Right forelimb (tissue), 1 donor: ENCODE measurements around the gene NXPH2.

Experiments
- DNase-seq: peaks from one replicate; pipeline ENCODE4 v3.0.0-alpha.2; 2018

Gene NXPH2

DNA sequence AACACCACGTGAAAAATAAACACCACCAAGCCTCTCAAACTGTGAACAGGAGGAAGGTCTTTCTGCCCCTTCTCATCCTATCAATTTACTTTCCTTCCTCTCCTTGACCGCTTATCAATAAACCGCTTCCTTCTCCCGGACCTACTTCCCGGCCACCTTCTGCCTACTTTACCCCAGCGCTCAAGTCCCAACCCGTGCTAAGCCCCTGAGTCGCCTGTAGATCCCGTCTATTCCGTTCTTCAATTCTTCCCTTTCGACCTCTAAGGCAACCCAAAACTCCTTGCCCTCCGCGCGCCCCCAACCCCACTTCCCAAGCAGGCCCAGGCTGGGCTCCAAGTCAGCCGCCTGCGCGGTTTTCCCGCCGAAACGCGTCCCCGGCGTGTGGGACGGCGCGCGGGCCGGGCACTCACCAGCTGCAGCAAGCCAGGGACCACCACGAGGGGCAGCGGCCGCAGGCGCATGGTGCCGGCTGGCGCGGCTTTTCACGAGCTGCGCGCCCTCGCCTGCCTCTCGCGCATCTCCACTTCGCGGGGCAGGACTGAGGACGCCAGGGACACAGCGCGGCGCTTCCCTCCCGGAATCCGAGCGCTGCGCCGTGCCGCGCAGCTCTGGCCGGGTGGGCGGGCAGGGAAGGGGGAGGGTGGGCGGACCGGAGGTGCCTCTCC is at the start of gene NXPH2:
Gene NXPH2 (minus strand): TSS at position 610 of the 665 bp plus-strand sequence. CDS start 149 bp downstream, at position 461.
- DNase-seq = peak; percentile 74

DNA sequence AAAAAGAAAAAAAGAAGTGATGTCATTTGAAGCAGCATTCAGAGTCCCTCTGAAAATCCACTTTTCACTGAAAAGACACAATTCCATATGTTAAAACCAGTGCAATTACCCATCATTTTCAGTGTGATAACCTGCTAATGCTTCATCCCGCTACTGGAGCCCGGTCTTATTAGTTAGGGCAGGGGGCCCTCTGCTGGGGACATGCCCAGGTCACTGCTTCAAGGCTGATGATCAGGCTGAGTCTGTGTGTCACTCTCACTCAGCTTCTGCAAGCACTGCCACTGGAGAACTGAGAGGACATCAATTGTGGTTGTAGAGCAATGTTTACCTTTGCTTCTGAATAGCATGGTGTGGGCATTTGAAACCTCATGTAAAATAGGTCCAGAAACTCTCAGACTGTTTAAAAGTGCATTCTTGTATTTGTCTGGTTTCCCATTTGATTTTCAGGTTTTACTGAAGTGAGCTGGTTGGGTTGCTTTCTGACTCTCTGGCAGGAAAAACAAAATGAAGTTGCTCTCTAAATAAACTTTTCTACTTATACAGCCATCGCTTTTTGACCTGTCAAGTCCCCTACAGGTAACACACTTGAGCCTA is 49.2 kb upstream of the NXPH2 start:
- no peak for DNase-seq

GRCh38 chr2:138827426-138828054 is 47.4 kb upstream of the NXPH2 start:
- no peak for DNase-seq

GRCh38 chr2:138823666-138824065 is 43.5 kb upstream of the NXPH2 start:
- DNase-seq = no peak

- no peak for DNase-seq
Measured at GRCh38 chr2:138819964-138820363, 39.8 kb upstream of the NXPH2 start.

DNA sequence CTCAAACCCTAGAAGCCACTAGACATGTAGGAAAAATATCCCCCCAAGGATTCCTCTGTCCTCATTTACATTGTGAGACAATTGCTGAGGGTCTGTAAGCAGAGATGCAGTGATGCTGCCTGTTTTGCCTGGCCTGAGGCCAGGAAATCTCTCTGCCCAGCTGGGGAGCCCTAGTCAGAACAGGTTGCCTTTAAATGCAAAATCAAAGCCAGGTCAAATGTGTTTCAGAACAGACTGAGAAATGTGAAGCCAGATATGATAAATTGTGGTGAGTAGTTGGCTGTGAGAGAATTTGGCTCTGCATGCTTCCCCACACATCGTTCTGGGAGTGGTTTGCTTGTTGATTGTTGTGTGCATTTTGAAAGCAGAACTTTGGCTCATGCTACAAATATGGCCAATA is 38.4 kb upstream of the NXPH2 start:
- DNase-seq = no peak

GRCh38 chr2:138814123-138814898 is 34.1 kb upstream of the NXPH2 start:
- DNase-seq = no peak

- no peak for DNase-seq
Measured at GRCh38 chr2:138811431-138811830, 31.2 kb upstream of the NXPH2 start.

- DNase-seq = no peak
Measured at GRCh38 chr2:138794724-138795123, 14.5 kb upstream of the NXPH2 start.

- DNase-seq = no peak
Measured at GRCh38 chr2:138787053-138787666, 7.0 kb upstream of the NXPH2 start.

- DNase-seq = no peak
Measured at GRCh38 chr2:138782383-138782782, 2.2 kb upstream of the NXPH2 start.

DNA sequence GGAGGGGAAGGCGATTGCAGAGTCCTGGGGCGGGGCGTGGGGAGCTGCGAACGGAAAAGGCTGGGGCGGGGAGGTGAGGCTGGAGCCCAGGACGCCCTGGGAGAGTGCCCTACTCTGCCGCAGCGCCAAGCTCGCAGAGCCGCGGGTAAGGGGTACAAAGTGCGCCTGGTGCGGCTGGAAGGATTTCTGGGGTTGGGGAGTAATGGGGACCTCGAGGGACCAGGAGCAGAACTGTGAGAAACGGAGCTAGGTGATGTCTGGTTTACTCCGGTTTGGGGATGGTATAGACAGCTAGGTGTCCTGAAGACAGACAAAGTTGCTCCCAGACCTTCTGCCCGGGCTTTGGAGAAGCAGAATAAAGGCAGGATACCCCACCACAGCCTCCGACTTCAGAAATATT is 718 bp upstream of the NXPH2 start:
- no peak for DNase-seq

DNA sequence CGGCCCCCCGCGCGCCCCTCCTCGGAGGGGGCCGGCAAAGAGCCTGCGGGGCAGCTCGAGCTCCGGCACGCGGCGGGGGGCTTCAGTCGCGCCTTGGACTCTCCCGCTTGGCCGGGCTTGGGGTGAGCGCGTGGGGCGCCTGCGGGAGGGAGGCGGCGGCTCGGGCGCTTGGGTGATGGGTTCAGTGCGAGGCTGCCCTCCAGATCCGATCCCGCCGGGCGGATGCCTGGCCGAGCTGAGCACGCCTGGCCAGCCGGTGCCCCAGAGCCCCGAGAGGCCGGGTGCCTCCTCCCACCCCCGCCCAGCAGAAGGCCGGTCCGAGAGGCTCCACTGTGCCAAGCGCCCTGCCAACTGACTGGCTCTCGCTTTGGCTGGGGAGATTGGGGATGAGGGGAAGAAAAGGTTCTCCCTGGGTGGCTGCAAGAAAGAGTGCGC is 273 bp upstream of the NXPH2 start:
- DNase-seq = peak; percentile 51

GRCh38 chr2:138779406-138779780 is 797 bp downstream of the NXPH2 start:
- DNase-seq = peak; percentile 61

DNA sequence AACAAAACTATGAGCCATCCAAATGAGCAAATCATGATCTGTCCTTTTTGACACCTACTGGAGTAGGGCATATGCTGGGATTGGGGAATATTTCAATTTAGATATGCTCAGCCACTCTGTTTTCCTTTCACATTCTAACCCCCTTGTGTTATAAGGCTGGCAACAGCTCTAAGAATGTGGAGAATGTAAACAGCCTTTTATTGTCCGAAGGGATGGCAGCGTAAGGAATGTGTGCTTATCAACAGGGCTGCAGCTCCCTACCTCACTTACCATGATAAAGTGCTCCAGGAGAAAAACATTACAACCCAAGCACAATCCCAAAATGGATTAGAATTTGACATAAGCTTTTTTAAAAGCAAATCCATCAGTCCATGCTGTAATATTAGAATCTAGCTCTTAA is 2.2 kb downstream of the NXPH2 start:
- DNase-seq = no peak

DNA sequence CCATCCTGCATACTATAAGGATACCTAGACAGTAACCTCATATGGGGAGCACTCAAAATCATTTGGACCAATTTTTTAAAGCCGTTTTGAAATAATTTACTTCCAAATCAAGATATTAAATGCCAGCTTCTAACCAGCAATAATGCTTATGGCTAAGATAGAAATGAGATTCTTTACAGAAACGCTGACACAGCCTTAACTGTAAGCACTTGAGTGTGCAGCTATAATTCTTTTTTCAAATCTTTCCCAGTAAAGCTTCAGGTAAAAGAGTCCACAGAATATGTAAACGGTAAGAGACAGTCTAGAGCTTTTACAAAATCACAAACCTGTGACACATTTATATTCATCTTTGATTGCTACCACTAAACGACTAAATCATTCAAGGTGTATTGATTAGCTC is 4.5 kb downstream of the NXPH2 start:
- no peak for DNase-seq

DNA sequence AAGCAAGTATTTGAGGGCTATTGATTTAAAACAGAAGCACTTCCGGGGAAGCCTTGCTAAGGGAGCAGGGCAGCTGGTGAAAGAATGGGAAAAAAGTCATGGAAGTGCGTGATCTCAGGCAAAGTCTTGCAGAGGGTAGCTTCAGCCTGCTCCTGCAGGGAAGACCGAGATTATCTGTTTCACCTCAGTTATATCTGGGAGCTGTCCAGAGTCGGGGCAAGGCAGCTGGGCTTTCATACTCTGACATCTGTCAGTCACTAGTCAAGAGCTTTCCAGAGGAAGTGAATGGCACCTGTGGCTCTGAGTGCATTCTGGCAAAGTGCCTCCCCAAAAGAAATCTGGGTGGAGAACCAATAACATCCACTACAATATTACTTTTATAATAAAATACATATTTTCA is 8.7 kb downstream of the NXPH2 start:
- DNase-seq = no peak

- no peak for DNase-seq
Measured at GRCh38 chr2:138767101-138767500, 13.1 kb downstream of the NXPH2 start.

DNA sequence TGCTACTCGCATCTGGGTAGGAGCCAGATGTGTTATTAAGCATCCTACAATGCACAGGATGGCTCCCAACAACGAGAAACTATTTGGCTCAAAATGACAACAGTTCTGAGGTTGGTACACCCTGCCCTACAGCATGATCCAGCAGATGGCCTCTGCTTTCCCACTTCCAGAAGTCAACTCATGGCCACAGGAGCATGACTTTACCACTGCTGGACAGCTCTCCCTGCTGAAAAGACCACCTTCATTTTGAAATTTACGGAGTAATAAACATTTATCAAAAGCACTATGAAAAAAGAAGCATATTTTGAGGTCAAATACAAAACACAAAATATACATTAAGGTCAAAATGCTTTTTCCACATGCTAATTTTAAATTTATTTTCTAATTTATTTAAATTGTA is 13.7 kb downstream of the NXPH2 start:
- no peak for DNase-seq

- DNase-seq = no peak
Measured at GRCh38 chr2:138763971-138764370, 16.2 kb downstream of the NXPH2 start.

GRCh38 chr2:138762533-138762932 is 17.7 kb downstream of the NXPH2 start:
- no peak for DNase-seq

DNA sequence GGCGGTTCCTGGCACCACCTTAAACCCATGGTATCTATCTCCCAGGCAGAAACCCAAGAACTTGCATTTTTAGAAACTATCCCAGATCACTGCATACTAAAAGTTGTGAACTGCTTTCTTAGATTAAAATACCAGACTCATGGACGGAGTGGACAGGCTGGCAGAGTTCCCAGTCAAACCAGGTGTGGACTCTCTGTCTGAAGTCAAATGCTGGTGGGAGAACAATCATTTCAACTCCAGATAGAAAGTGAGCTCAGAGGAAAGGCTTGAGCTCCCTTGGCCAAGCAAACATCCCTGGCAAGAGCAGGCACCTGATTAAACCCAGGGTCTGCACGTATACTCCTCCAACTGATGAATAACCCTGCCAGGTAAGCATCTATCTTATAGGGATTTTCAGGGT is 19.5 kb downstream of the NXPH2 start:
- DNase-seq = no peak

- DNase-seq = no peak
Measured at GRCh38 chr2:138757384-138757783, 22.8 kb downstream of the NXPH2 start.
